Left renal pelvis (tissue), 4 donors: ENCODE data around the gene SLC2A4RG. TPM values are rescaled to one million over a fixed set of nuclear protein-coding genes. Genes with fewer than 3 reads are reported as not detected.

Source experiments
- DNase-seq, 4 donors: peaks; one replicate each; pipeline ENCODE4 v3.0.0-alpha.2; 2013; ENCODE audit warnings: low read depth in 4 of 4, low spot score in 3 of 4
- polyA plus RNA-seq, 4 donors: library from polyadenylated mRNA; unstranded; fragments of 120-200 nt; gene quantifications; one replicate each; pipeline ENCODE4 v1.2.1, GENCODE V29; 2013; ENCODE audit not compliant: insufficient read length in 4 of 4

Gene SLC2A4RG
- polyA plus RNA-seq, 4 donors, result 65.3 to 134 (median 70.1) TPM

- DNase-seq, result no peak
Measured at GRCh38 chr20:63750807-63751470, 11.4 kb downstream of the SLC2A4RG start.

GRCh38 chr20:63751471-63752271 is 12.1 kb downstream of the SLC2A4RG start:
- DNase-seq, result no peak

DNA sequence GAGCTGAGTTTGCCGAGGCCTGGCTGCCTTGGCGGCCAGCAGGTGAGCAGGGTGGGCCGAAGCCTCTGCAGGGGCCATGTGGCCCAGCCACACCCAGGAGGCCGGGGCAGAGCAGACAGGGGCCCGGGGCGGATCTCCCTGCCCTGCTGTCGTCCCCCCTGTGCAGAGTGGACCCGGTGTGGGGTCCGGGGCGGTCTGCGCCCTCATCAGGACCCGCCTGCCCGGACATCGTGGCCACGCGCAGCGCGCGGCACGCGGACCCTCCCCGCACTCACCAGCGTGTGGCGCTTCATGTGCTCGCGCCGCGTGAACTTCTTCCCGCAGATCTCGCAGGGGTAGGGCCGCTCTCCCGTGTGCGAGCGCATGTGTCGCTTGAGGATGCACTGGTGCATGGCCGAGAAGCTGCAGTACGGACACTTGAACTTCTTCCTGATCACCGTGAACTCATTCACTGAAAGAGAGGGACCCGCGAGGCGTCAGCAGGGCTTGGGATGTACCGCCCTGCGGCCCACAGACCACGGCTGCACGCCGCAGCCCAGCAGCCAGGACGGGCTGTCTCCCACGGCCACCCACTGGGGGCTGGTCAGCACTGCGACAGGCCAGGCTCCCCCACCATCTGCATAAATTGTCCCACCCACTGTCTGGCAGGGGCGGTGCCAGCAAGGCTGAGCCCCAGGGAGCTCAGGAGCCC is 13.0 kb downstream of the SLC2A4RG start:
- DNase-seq, result no peak

GRCh38 chr20:63753381-63753780 is 13.8 kb downstream of the SLC2A4RG start:
- no peak for DNase-seq

- no peak for DNase-seq
Measured at GRCh38 chr20:63754008-63754407, 14.4 kb downstream of the SLC2A4RG start.

DNA sequence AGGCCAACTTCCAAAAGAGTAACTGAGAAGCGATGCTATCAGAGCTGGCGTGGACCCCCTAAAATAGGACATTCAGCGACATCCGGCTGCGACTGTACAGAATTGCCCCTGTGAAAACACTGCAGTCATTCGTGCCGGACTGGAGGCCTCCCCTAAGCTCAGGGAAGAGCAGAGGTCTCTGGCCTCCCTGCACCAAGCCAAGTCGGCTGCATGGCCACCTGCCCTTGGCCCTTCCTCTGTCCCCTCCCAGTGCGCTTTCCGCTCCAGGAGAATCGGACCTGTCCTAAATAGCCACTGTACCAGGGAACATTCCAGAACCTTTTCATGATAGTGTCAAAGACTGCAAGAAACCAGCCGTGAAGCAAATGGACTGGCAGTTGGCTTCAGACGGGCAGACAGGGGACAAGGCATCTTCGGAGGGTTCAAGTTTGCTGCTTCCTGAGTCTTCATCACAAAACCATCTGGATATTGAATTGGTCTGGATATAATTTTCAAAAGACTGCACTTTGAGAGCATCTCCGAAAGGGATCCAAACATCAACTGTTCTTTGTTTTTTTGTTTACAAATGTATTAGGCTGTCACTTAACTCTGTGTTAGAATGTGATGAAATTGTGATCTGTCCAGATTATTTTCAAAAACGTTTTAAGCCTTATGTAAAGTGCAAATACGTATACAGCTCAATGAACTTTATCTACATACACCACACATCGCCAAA is 16.5 kb downstream of the SLC2A4RG start:
- DNase-seq, result no peak

DNA sequence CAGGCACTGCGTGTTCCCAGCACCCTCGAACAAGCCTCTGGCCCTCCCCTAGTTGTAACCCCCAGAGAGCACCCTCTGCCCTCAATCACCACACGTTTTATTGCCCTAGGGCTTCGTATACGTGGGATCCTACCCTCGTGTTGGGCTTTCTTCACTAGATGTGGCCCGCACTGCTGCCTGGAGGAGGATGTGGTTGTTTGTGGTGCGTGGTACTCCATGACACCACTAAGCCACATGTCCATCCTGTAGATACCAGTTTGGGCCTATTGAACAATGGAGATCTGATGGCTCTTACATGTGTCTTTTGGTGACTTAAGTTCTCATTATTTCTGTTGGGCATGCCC is 17.0 kb downstream of the SLC2A4RG start:
- DNase-seq, result no peak

- DNase-seq, result no peak
Measured at GRCh38 chr20:63758152-63758551, 18.6 kb downstream of the SLC2A4RG start.

GRCh38 chr20:63759377-63759901 is 19.9 kb downstream of the SLC2A4RG start:
- DNase-seq, result no peak

DNA sequence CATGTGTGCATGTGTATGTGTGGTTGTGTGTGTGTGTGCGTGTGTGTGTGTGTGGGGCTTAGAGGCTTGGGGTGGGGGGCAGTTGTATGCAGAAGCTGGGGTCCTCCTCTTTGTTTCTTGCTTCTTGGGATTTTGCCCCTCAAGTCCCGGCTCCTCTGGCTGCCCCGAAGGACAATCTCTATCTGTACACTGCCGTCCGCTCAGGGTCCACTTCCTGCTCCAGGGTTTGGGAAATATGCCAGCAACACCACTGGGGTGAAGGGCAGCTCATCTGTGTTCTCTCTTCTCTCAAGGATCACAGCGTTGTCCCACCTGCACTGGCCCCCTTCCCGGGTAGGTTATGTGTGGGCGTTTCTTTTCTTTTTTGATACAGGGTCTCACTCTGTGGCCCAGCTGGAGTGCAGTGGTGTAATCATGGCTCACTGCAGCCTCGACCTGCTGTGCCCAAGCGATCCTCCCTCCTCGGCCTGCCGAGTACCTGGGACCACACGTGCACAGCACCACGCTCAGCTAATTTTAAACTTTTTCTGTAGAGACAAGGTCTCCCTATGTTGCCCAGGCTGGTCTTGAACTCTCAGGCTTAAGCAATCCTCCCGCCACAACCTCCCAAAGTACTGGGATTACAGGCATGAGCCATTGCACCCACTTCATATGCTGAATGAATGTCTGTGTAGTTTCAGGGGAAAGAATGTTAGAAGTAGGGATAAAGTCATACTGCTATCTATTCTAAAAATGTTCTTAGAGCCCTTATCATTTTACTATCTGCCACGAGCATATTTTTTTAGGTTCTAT is 25.7 kb downstream of the SLC2A4RG start:
- DNase-seq, result no peak

DNA sequence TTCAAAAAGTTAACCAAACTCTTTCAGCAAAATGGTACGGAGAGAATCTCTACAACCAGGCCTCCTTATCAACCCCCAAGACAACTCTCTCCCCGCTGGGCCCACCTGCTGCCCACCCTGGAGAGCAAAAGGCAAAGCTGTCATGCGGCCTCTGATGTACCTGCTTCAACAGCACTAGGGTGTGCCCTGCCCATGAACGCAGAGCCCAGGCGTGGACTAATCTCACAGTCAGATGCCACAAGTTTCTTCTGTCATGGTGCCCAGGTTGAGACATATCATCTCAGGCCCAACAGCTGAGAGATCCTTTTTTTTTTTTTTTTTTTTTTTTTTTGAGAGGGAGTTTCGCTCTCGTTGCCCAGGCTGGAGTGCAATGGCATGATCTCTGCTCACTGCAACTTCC is 26.3 kb downstream of the SLC2A4RG start:
- DNase-seq, result no peak

GRCh38 chr20:63766695-63767426 is 27.3 kb downstream of the SLC2A4RG start:
- no peak for DNase-seq

- no peak for DNase-seq
Measured at GRCh38 chr20:63767456-63767855, 27.9 kb downstream of the SLC2A4RG start.

GRCh38 chr20:63767886-63768285 is 28.3 kb downstream of the SLC2A4RG start:
- DNase-seq, result no peak

DNA sequence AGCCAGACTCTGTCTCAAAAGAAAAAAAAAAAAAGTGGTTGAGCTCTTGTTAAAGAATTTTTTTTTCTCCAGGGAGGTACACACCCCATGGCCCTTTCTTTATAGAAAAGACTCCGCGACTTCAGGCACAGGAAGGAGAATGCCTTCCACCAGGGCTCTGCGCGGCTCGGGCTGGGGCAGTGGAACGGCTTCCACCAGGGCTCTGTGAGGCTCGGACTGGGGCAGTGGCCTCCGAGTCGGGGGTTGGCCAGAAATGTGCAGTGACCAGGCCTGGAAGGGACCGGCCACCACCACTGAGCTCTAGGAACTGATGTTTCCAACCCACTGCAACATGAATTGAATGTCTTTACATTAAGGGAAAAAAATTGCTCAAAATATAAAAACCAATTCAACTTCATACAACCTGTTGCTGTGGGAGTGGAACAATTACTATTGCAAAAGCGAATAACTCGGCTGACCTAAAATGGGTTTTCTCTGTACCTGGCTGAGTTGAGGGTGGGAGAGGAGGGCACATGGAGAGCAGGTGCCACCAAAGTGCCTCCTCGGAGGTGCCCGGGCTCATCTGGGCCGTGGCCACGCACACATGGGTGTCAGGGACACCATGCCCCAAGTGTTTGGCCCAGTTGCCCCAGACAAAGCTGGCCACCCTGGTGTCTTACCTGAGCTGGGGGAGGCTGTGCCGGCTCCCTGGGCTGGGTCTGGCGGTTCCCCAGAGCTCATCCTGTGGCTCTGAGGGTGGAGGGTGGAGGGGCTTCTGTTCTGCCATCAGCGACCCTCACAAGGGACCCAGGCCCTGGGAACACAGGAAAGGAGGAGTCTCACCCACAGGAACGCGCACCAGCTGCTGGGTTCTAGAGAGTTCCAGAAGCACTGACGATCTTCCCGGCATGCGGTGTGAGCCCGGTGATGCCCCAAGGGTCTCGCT is 29.3 kb downstream of the SLC2A4RG start:
- DNase-seq, result no peak

DNA sequence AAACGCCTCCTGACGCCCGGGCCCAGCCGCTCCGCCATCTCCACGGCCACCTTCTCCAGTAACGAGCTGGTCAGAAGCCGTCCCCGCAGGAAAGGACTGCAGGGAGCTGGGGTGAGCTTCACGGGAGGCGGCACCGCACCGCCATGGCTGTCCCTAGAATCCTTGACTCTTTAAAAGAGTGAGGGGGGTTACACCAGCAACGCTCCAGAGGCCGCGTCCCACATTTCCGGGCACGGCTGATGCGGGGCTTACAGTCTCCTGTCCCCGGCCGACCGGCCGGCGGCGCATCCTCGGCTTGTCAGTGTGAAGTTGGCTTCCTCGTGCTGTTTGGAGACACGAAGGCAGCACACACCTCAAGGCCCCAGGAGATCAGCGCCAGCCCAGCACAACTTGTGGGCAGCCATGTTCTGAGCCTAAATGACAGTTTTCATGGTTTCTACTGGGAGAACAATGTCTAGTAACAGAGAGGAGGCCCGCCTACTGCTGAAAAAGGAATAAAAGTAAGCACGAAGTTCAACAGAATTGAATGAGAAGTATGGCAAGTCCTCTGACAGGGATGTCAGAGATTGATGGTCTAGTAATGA is 30.4 kb downstream of the SLC2A4RG start:
- no peak for DNase-seq

- no peak for DNase-seq
Measured at GRCh38 chr20:63771046-63771707, 31.6 kb downstream of the SLC2A4RG start.
